Measurements from ENCODE around the gene MAPRE3. TPM values are rescaled to one million over a fixed set of nuclear protein-coding genes. Genes with fewer than 3 reads are reported as not detected.

Gene MAPRE3
- total RNA-seq, 2 experiments from 2014 or later, result 3.4 to 4.5 TPM

DNA sequence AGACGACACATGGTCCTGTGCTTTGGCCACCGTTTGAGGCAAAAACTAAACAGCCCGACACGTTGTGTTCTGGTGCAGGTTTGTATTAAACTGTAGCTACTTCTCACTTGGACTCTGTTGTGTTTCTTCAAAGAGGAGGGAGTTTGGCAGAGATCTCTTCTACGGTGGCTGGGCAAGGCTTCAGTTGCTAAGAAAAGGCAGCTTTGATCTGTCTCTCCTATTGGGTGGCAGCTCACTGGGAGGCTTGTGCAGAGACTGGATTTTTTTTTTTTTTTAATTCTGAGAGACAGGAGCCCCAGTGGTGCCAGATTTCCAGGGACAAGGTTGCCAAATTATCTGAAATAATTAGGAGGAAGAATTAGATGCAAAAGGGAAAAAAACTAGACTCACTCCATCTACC lies 20.2 kb upstream of the MAPRE3 start:
- Mint-ChIP-seq H3K27me3 (peaks cover 38% of the 10 kb centered on the region), H3K4me1 (ENCODE audit: low read depth) (no peaks in the 10 kb centered on the region), H3K9me3 (no peaks in the 10 kb centered on the region)

GRCh38 chr2:26951236-26951635 lies 19.2 kb upstream of the MAPRE3 start:
- Mint-ChIP-seq H3K27ac (no peak overlapping the region), H3K4me3 (no peak overlapping the region), H3K4me1 (ENCODE audit: low read depth) (no peaks in the 10 kb centered on the region), H3K9me3 (no peaks in the 10 kb centered on the region), H3K27me3 (peaks cover 38% of the 10 kb centered on the region), H3K36me3 (ENCODE audit: low read depth) (no peaks in the 10 kb centered on the region)
- ChIA-PET CTCF (no interaction called here), POLR2A (no interaction called here)
- intact Hi-C loops (cut with DNase I, micrococcal nuclease), result no loop called here
- H3K9me3 ChIP-seq (ENCODE audit: control insufficient read depth in 1 of 2, insufficient read depth in 1 of 2, low read length in 2 of 2), result no peaks in the 10 kb centered on the region
- H3K4me1 ChIP-seq (ENCODE audit: insufficient read depth, low read length), result no peaks in the 10 kb centered on the region
- H3K27me3 ChIP-seq (ENCODE audit: control insufficient read depth in 1 of 2, insufficient read depth in 2 of 2, low read length in 2 of 2), result peaks cover 0 to 6% of the 10 kb centered on the region in 2 experiments
- DNase-seq (no peak), ATAC-seq (ENCODE audit: poor library complexity) (no peak)
- TF ChIP-seq, protein P1, sequence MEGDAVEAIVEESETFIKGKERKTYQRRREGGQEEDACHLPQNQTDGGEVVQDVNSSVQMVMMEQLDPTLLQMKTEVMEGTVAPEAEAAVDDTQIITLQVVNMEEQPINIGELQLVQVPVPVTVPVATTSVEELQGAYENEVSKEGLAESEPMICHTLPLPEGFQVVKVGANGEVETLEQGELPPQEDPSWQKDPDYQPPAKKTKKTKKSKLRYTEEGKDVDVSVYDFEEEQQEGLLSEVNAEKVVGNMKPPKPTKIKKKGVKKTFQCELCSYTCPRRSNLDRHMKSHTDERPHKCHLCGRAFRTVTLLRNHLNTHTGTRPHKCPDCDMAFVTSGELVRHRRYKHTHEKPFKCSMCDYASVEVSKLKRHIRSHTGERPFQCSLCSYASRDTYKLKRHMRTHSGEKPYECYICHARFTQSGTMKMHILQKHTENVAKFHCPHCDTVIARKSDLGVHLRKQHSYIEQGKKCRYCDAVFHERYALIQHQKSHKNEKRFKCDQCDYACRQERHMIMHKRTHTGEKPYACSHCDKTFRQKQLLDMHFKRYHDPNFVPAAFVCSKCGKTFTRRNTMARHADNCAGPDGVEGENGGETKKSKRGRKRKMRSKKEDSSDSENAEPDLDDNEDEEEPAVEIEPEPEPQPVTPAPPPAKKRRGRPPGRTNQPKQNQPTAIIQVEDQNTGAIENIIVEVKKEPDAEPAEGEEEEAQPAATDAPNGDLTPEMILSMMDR (IDR thresholded peaks at IDR 0.05), result no peak
- no peak overlapping the region for H3K27ac ChIP-seq (ENCODE audit: low read depth in 1 of 2, low read length in 2 of 2)
- H3K4me3 ChIP-seq (ENCODE audit: low read length), result no peak overlapping the region
- H3K36me3 ChIP-seq (ENCODE audit: insufficient read depth, low read length), result no peaks in the 10 kb centered on the region

More for the DNA sequence above, 20.2 kb upstream of the MAPRE3 start:
- intact Hi-C loops (cut with DNase I, micrococcal nuclease), result no loop called here
- CTCF ChIA-PET, result no interaction called here
- Mint-ChIP-seq H3K36me3 (ENCODE audit: low read depth) (no peaks in the 10 kb centered on the region), H3K27ac (no peak overlapping the region), H3K4me3 (no peak overlapping the region)
- peaks cover 0 to 5% of the 10 kb centered on the region in 2 experiments for H3K27me3 ChIP-seq (ENCODE audit: control insufficient read depth in 1 of 2, insufficient read depth in 2 of 2, low read length in 2 of 2)
- DNase-seq, result no peak
- TF ChIP-seq, protein P1 (IDR thresholded peaks at IDR 0.05), result no peak
- H3K27ac ChIP-seq (ENCODE audit: low read depth in 1 of 2, low read length in 2 of 2), result no peak overlapping the region
- H3K4me1 ChIP-seq (ENCODE audit: insufficient read depth, low read length), result no peaks in the 10 kb centered on the region
- no peak overlapping the region for H3K4me3 ChIP-seq (ENCODE audit: low read length)
- no peaks in the 10 kb centered on the region for H3K36me3 ChIP-seq (ENCODE audit: insufficient read depth, low read length)
- no peaks in the 10 kb centered on the region for H3K9me3 ChIP-seq (ENCODE audit: control insufficient read depth in 1 of 2, insufficient read depth in 1 of 2, low read length in 2 of 2)
- ATAC-seq (ENCODE audit: poor library complexity), result no peak
- POLR2A ChIA-PET, result no interaction called here

DNA sequence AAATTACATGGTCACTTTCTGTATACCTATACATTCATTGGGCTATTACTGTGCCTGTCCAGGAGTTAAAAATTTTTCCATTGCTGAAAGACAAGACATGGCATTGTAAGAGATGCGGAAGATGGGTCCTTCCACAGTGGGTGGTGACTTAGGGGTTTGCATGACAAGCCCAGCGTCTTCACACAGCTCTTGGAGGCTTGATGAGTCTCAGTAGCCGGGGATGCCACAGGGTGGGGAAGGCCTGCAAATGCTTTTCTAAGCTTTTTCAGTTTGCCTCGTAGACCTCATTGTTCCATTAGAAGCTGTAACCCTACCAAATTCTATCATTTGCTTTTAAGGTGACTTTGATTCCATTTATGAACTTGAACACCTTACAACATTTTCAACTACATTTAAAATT lies 18.1 kb upstream of the MAPRE3 start:
- TF ChIP-seq, protein P1 (IDR thresholded peaks at IDR 0.05), result no peak
- H3K27me3 ChIP-seq (ENCODE audit: control insufficient read depth in 1 of 2, insufficient read depth in 2 of 2, low read length in 2 of 2), result peaks cover 0 to 10% of the 10 kb centered on the region in 2 experiments
- H3K4me3 ChIP-seq (ENCODE audit: low read length), result no peak overlapping the region
- ATAC-seq (ENCODE audit: poor library complexity) (no peak), DNase-seq (no peak)
- H3K4me1 ChIP-seq (ENCODE audit: insufficient read depth, low read length), result no peaks in the 10 kb centered on the region
- H3K36me3 ChIP-seq (ENCODE audit: insufficient read depth, low read length), result no peaks in the 10 kb centered on the region
- ChIA-PET CTCF (interaction anchor here (1.5 kb wide), 1 partner anchor 10 kb away, joined by 3 read pairs; no protein-coding TSS in a partner anchor), POLR2A (no interaction called here)
- Mint-ChIP-seq H3K4me1 (ENCODE audit: low read depth) (no peaks in the 10 kb centered on the region), H3K27me3 (peaks cover 42% of the 10 kb centered on the region), H3K9me3 (no peaks in the 10 kb centered on the region), H3K4me3 (no peak overlapping the region), H3K27ac (no peak overlapping the region), H3K36me3 (ENCODE audit: low read depth) (no peaks in the 10 kb centered on the region)
- intact Hi-C loops (cut with DNase I, micrococcal nuclease), result no loop called here
- no peak overlapping the region for H3K27ac ChIP-seq (ENCODE audit: low read depth in 1 of 2, low read length in 2 of 2)
- no peaks in the 10 kb centered on the region for H3K9me3 ChIP-seq (ENCODE audit: control insufficient read depth in 1 of 2, insufficient read depth in 1 of 2, low read length in 2 of 2)
